Activated naive CD4-positive, alpha-beta T cell treated with Interleukin-2 at 50 U/mL for 16 hours (primary cell): ENCODE data around the gene PSME1.

ENCODE experiments used
- DNase-seq: peaks from one replicate; pipeline ENCODE4 v3.0.0-alpha.2; 2020

PSME1 gene

GRCh38 chr14:24130717-24131548 lies 5.1 kb upstream of the PSME1 start:
- no peak for DNase-seq

- DNase-seq: no peak
These were observed 4.4 kb upstream of the PSME1 start for GRCh38 chr14:24131549-24131966.

GRCh38 chr14:24132061-24132685 lies 3.8 kb upstream of the PSME1 start:
- peak; percentile 20 for DNase-seq

- DNase-seq: no peak
These were observed 3.0 kb upstream of the PSME1 start for GRCh38 chr14:24132976-24133375.

- no peak for DNase-seq
These were observed 2.3 kb upstream of the PSME1 start for GRCh38 chr14:24133735-24134134.

- no peak for DNase-seq
These were observed 485 bp upstream of the PSME1 start for GRCh38 chr14:24135584-24135833.

- peak; percentile 22 for DNase-seq
These were observed 912 bp downstream of the PSME1 start for GRCh38 chr14:24136684-24137528.

- no peak for DNase-seq
These were observed 1.8 kb downstream of the PSME1 start for GRCh38 chr14:24137529-24138395.

- DNase-seq: no peak
These were observed 2.6 kb downstream of the PSME1 start for GRCh38 chr14:24138396-24139271.

- DNase-seq: peak; percentile 32
These were observed 3.4 kb downstream of the PSME1 start for GRCh38 chr14:24139272-24139934.

- DNase-seq: peak; percentile 100
These were observed 5.3 kb downstream of the PSME1 start, which contains the start of gene EMC9 for GRCh38 chr14:24141097-24141880. Gene EMC9, minus strand, starts transcription at chr14:24141591. Its CDS starts 287 bp downstream, at chr14:24141304.

GRCh38 chr14:24143511-24143910 lies 7.5 kb downstream of the PSME1 start:
- no peak for DNase-seq

GRCh38 chr14:24144451-24144850 lies 8.5 kb downstream of the PSME1 start:
- DNase-seq: no peak

GRCh38 chr14:24145219-24145618 lies 9.2 kb downstream of the PSME1 start:
- no peak for DNase-seq

GRCh38 chr14:24145690-24146452 lies 9.9 kb downstream of the PSME1 start:
- no peak for DNase-seq

GRCh38 chr14:24146453-24146977 lies 10.5 kb downstream of the PSME1 start, which contains the start of gene PSME2:
Gene PSME2, minus strand, starts transcription at chr14:24146610. Its CDS starts 29 bp downstream, at chr14:24146581.
- DNase-seq: peak; percentile 88

GRCh38 chr14:24146978-24147760 lies 11.2 kb downstream of the PSME1 start, which contains the start of gene RNF31:
Gene RNF31, plus strand, starts transcription at chr14:24147498. Its CDS starts 201 bp downstream, at chr14:24147699.
- peak; percentile 99 for DNase-seq
